Stromal cell of bone marrow (primary cell): Measurements from ENCODE around the gene FAM181B.

Source experiments
- DNase-seq: peaks from one replicate; pipeline ENCODE4 v3.0.0-alpha.2; 2012; ENCODE audit warnings: low read depth

Gene FAM181B

DNA sequence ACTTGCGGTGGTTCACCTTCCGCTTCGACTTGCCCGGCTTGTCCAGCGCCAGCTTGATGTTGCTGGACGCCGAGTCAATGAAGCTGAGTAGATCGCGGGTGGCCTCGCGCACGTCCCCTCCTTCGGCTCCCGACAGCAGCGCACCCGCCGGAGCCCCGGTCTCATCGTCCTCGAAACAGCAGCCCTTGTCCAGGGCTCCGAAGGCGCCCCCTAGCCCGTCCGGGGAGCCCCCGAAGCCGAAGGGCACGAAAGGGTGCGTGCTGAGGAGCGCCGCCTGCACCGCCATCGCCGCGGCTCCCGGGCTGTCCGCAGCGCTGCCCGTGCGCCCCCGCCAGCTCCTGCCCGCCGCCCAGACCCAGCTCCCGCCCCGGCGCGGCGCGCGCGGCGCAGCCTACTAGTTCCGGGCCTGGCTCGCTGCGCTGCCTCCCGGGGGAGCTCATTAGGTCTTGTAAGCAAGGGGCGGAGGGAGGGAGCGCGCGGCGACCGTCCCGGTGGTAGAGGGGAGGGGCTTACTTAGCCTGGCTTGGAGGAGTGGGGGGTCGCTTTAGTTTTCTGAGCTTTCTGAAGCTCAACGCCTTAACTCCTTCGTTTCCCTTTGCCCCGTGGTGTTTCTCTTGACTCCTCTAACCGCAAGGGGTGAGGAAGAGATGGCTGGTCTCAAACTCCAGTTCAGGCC, at the start of gene FAM181B:
FAM181B (minus strand) TSS at position 421 of the 676 bp plus-strand sequence; CDS start at position 286, 135 bp downstream.
- peak; percentile 3 for DNase-seq

- no peak for DNase-seq
Observed at GRCh38 chr11:82782825-82783374, 49.2 kb upstream of the FAM181B start.

DNA sequence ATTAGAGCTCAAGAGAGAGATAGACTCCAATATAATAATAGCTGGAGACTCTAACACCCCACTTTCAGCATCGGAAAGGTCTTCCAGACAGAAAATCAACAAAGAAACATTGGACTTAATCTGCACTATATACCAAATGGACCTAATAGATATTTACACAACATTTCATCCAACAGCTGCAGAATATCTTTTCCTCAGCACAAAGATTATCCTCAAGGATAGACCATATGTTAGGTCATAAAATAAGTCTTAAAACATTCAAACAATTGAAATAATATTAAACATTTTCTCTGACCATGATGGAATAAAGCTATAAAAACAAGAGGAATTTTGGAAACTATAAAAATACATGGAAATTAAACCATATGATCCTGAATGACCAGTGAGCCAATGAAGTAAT, 45.1 kb upstream of the FAM181B start:
- no peak for DNase-seq

- DNase-seq = no peak
Observed at GRCh38 chr11:82776377-82776776, 42.7 kb upstream of the FAM181B start.

- DNase-seq = peak; percentile 18
Observed at GRCh38 chr11:82775736-82776346, 42.2 kb upstream of the FAM181B start.

DNA sequence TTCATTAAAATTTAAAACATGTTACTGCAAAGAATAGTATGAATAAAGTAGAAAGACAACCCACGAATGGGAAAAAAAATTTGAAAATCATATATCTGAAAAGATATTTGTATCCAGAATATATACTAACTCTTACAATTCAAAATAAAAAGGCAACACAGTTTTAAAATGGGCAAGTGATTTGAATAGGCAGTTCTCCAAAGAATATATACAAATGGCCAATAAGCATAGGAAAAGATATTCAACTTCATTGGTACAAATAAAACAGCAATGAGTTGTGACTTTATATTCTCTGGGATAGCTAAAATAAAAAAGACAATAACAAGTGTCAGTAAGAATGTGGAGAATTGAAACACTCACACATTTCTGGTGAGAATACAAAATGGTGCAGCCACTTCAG, 41.6 kb upstream of the FAM181B start:
- DNase-seq = no peak

GRCh38 chr11:82771781-82772180, 38.1 kb upstream of the FAM181B start:
- no peak for DNase-seq

DNA sequence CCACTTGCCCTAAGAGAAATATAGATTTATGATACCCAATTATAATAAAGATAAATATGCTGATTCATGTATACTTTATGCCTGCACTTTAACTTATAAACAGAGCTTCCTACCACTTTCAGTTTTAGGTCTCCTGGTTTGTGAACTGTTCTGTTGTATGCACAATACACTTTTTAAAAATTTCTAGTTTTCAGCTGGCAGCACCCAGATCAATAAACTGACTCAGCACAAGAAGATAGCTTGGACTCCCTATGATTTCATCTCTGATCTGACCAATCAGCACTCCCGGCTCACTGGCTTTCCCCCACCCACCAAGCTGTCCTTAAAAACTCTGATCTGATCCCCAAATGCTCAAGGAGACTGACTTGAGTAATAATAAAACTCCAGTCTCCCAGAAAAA, 33.5 kb upstream of the FAM181B start:
- DNase-seq = no peak

GRCh38 chr11:82765466-82766034, 31.9 kb upstream of the FAM181B start:
- DNase-seq = no peak

- no peak for DNase-seq
Observed at GRCh38 chr11:82763167-82763566, 29.5 kb upstream of the FAM181B start.

DNA sequence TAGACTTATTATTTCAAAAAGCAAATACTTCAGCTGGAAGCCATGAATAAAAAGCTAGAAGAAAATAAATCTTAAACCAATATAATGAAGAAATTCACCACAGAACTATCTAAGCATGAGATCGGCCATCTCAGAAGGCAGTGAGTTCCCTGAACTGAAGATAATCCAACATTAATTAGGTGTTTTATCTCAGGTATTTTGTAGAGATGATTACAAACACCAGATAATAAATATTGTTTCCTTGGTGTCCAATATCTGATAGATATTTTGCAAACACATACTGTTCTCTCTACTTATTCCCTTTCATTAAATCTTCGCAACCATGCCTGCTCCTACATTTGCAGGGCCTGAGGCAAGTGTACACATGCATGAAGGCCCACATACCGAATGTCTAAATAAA, 26.0 kb upstream of the FAM181B start:
- DNase-seq = no peak

DNA sequence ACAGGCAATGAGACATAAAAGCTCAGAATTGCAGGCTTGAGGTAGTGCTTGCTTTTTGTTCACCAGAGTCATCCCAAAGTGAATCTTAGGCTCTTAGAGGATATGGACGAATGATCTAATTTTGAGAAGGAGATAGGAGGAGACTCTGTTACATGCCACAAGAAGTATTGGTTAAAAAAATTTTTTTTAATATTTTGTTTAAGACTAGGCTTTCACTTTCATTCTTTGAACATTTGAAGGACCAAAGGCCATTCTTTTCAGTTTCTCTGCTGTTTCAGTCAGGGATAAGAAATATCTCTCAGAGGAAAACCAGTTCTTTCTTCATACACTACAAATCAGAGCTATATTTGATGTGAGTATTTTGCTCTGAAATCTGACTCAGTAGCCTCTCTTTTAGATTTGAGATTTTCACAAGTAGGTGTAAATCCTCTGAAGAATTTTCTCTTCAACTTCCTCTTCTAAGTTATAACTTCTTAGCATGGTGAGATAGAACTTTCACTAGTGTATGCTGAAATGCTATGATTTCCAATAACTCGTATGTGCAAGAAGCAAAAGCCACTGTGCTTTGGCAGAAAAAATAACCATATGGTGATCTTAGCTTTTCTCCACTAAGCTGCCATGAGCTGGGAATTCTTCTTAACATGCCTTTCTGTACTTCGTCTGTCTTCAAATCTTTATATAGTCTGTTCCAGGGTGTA, 24.1 kb upstream of the FAM181B start:
- no peak for DNase-seq

GRCh38 chr11:82756765-82757639, 23.3 kb upstream of the FAM181B start:
- no peak for DNase-seq

- no peak for DNase-seq
Observed at GRCh38 chr11:82754410-82754809, 20.7 kb upstream of the FAM181B start.

GRCh38 chr11:82753921-82754320, 20.3 kb upstream of the FAM181B start:
- DNase-seq = no peak

- DNase-seq = no peak
Observed at GRCh38 chr11:82752801-82753200, 19.1 kb upstream of the FAM181B start.

DNA sequence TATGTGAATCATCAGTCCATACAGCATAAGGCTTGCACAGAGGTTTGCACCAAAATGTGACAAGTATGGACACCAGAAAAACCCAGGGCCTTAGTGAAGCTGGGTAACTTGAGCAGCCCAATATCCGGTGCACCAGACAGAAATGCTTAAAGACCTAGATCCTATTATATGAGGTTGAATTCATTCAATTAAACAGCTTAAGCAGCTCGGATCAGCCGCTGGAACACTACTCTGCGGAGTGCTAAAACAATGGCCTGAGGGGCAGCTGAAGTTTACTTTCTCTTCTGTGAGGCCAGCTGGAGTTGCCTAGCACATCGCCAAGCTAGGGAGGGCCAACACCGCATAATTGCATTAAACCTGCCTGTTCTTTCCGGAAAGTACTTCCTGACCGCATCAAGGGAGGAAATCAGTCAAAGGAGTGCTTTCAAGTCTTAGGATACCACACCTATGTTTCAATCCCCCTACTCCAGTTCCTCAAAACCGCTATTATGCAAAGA, 17.0 kb upstream of the FAM181B start:
- DNase-seq = no peak

DNA sequence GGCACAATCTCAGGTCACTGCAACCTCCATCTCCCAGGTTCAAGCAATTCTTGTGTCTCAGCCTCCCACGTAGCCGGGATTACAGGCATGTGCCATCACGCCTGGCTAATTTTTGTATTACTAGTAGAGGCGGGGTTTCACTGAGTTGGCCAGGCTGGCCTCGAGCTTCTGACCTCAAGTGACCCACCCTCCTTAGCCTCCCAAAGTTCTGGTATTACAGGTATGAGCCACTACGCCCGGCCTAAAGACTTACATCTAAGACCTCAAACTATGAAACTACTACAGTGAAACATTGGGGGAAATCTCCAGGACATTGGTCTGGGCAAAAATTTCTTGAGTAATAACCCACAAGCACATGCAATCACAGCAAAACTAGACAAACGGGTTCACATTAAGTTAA, 13.8 kb upstream of the FAM181B start:
- no peak for DNase-seq

- no peak for DNase-seq
Observed at GRCh38 chr11:82738091-82738490, 4.4 kb upstream of the FAM181B start.

GRCh38 chr11:82734120-82734479, 436 bp upstream of the FAM181B start:
- no peak for DNase-seq

DNA sequence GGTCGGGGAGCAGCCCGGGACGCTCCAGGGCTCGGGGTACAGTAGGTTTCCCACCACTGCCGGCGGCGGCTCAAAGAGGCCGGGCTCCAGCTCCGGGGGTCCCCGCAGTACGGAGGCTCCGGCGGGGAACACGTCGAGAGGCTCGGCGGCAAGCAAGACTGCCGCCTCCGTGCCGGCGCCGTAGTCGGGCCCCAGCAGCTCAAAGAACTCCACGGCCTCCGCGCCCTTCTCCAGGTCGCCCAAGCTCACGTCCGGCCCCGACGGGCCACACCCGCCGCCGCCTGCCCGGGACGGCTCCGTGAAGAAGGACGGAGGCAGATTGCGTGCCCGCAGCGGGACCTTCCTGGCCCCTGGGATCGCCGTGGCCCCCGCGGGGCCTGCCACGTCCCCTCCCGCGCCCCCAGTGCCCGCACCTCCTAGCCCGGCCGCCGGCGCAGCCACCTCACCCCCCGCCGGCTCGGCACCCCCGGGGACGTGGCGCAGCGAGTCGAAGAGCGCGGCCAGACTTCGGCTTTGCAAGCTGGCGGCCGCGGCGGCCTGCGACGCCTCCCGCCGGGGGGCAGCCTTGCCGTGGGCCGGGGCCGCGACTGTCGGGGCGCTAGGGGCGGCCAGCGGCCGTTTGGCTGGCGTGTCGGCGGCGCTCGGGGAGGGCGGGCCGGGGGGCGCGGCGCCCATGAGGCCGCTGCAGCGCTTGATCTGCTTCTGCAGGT, 775 bp downstream of the FAM181B start:
- DNase-seq = no peak
